ENCODE measurements around the gene NCAPD3.
A peak's percentile ranks its signal among the peaks of the same experiment; 100 is the strongest.
"Not testable (repeated sequence)": the region's sequence is repeated elsewhere in the genome, so short reads cannot be mapped to it uniquely, and the experiment has no call there.

The NCAPD3 gene

DNA sequence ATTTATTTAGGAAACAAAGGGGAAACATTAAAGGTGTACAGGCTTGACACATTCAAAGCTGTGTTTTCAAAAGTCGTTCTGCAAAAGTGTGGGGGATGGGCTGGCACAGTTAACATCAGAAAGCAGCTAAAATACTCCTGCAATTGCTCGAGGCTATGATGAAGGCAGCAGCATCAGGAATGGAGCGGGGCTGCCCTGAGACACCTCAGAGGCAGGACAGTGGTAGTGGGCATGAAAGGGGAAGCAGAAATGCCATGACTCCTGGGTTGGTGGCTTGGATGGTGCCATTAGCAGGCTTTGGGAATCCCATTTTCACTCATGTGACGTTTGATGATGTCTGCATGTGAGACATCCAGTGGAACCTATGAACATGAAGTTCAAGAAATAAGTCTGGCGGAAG, 646 bp downstream of the NCAPD3 start:
- Histone ChIP-seq H3K4me1 (ENCODE audit: control insufficient read depth, insufficient read depth, low read length, unreplicated experiment) (peaks cover 26% of the 10 kb centered on the region), H3K27me3 (ENCODE audit: insufficient read depth, low read length) (no peaks in the 10 kb centered on the region), H3K79me2 (ENCODE audit: control insufficient read depth, insufficient read depth, low read length, unreplicated experiment) (peaks cover 80% of the 10 kb centered on the region), H2AFZ (ENCODE audit: low read length, unreplicated experiment) (peak overlapping the region; percentile 64), H3K27ac (ENCODE audit: low read depth, low read length) (peak overlapping the region; percentile 76; the same call in 1 of the 2 replicates), H3K4me3 (ENCODE audit: low read depth, low read length) (peak overlapping the region; percentile 94), H3K36me3 (ENCODE audit: insufficient read depth, low read length) (peaks cover 11% of the 10 kb centered on the region)

DNA sequence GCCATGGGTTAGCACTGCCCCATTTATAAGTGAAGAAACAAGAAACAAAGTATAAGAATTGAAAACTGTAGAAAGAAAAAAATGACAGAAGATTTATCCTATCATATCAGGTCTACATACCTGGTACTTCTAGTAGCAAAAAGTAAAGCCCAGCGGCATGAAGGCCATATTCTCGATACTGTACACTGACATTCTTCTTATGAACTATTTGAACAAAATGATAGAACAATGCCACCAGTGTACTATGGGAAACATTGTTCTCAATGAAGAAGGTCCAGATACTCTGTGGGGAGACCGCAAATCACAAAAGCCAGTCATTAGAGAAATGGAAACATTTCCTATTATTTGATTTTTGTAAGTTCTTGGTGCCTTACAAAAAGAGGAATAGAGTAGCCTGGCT, 7.0 kb downstream of the NCAPD3 start:
- H3K4me1 ChIP-seq (ENCODE audit: control insufficient read depth, insufficient read depth, low read length, unreplicated experiment), result peaks cover under 1% of the 10 kb centered on the region
- H3K79me2 ChIP-seq (ENCODE audit: control insufficient read depth, insufficient read depth, low read length, unreplicated experiment), result peaks cover 71% of the 10 kb centered on the region
- H2AFZ ChIP-seq (ENCODE audit: low read length, unreplicated experiment), result no peak overlapping the region
- H3K27me3 ChIP-seq (ENCODE audit: insufficient read depth, low read length), result no peaks in the 10 kb centered on the region
- peaks cover 26% of the 10 kb centered on the region for H3K36me3 ChIP-seq (ENCODE audit: insufficient read depth, low read length)
- H3K27ac ChIP-seq (ENCODE audit: low read depth, low read length), result no peak overlapping the region
- no peak overlapping the region for H3K4me3 ChIP-seq (ENCODE audit: low read depth, low read length)

DNA sequence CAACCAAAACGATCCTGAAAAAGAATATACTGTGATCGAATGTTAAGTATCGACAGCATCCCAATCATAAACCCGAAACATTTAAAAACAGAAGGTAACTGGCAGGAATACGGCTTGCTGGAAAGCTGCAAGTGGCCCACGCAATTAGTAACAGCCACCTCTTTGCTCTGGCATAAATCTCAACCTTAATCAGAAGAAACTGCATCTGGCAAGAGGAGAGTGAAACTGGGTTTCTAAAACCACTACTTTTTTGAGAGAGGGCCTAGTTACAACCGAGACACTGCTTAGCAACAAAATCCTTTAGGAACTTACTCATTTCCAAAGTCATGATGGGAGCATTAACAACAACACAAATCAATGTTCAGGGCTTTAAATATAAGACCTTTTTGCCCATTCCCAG, 7.9 kb downstream of the NCAPD3 start:
- H3K27me3 ChIP-seq (ENCODE audit: insufficient read depth, low read length), result no peaks in the 10 kb centered on the region
- H2AFZ ChIP-seq (ENCODE audit: low read length, unreplicated experiment), result no peak overlapping the region
- H3K36me3 ChIP-seq (ENCODE audit: insufficient read depth, low read length), result peaks cover 26% of the 10 kb centered on the region
- H3K79me2 ChIP-seq (ENCODE audit: control insufficient read depth, insufficient read depth, low read length, unreplicated experiment), result peaks cover 71% of the 10 kb centered on the region
- no peak overlapping the region for H3K27ac ChIP-seq (ENCODE audit: low read depth, low read length)
- no peak overlapping the region for H3K4me3 ChIP-seq (ENCODE audit: low read depth, low read length)
- no peaks in the 10 kb centered on the region for H3K4me1 ChIP-seq (ENCODE audit: control insufficient read depth, insufficient read depth, low read length, unreplicated experiment)

DNA sequence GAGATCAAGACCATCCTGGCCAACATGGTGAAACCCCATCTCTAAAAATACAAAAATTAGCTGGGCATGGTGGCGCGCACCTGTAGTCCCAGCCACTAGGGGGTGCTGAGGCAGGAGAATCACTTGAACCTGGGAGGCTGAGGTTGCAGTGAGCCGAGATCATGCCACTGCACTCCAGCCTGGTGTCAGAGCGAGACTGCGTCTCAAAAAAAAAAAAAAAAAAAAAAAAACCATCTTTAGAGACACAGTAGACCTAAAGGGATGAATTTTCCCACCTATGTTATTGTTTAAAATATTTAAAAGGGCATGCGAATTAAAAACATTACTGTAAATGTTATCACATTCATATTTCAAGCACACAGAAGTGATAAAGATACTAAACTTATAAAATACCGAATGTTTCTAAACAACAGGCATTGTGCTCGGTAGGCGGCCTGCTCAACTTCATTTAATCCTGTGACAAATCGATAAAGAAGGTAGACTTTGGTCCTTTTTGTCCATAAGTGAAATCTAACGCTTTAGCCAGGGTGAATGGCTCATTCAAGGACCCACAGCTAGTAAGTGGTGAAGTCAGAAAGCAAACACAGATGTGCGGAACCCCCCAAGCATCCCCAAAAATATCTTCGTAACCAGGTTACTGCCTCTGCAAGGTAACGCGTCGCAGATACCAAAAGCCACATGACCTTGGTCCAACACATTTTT, 16.1 kb downstream of the NCAPD3 start:
- H3K79me2 ChIP-seq (ENCODE audit: control insufficient read depth, insufficient read depth, low read length, unreplicated experiment), result peaks cover 24% of the 10 kb centered on the region
- no peaks in the 10 kb centered on the region for H3K4me1 ChIP-seq (ENCODE audit: control insufficient read depth, insufficient read depth, low read length, unreplicated experiment)
- peaks cover 27% of the 10 kb centered on the region for H3K36me3 ChIP-seq (ENCODE audit: insufficient read depth, low read length)
- H3K4me3 ChIP-seq (ENCODE audit: low read depth, low read length), result no peak overlapping the region
- H3K27ac ChIP-seq (ENCODE audit: low read depth, low read length), result no peak overlapping the region
- no peak overlapping the region for H2AFZ ChIP-seq (ENCODE audit: low read length, unreplicated experiment)
- H3K27me3 ChIP-seq (ENCODE audit: insufficient read depth, low read length), result no peaks in the 10 kb centered on the region

DNA sequence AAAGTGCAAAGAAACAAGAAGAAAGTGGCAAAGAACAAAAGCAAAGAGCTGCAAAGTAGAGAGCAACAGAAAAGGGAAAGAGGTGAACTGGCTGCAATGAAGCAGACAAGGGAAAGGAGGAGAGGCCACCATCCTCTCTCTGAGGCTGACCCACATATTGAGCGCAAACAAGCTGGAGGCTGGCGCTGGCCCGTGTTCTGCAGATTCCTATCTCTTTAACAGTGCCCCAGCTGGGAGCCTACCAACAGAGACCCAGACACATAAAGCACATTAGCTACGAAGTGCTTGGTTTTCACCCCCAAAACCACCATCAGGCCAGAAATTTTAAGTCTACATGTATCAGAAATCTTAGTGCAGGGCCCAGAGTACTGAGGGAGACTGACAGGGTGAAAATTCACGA, 17.6 kb downstream of the NCAPD3 start:
- H3K27ac ChIP-seq (ENCODE audit: low read depth, low read length), result no peak overlapping the region
- peaks cover 37% of the 10 kb centered on the region for H3K36me3 ChIP-seq (ENCODE audit: insufficient read depth, low read length)
- no peaks in the 10 kb centered on the region for H3K4me1 ChIP-seq (ENCODE audit: control insufficient read depth, insufficient read depth, low read length, unreplicated experiment)

DNA sequence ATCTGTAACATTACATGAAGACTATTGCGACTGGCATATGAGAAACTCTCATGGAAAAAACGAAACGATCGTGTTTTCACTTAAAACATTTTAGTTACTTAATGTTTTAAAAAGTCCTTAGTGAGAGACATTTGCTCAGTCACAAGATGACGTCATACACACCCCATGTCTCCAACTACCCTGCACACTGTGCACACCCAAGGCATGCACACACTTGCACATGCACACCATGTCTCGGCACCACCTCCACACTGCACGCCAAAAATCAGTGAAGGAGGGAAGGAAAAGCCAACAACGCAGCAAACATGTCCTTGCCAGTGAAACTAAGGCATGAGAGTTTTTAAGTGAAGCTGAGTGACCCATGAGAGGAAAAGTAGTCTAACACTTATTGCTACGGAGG, 18.0 kb downstream of the NCAPD3 start:
- Histone ChIP-seq H3K79me2 (ENCODE audit: control insufficient read depth, insufficient read depth, low read length, unreplicated experiment) (peaks cover 5% of the 10 kb centered on the region), H3K4me1 (ENCODE audit: control insufficient read depth, insufficient read depth, low read length, unreplicated experiment) (no peaks in the 10 kb centered on the region), H2AFZ (ENCODE audit: low read length, unreplicated experiment) (no peak overlapping the region), H3K27ac (ENCODE audit: low read depth, low read length) (no peak overlapping the region), H3K27me3 (ENCODE audit: insufficient read depth, low read length) (no peaks in the 10 kb centered on the region), H3K36me3 (ENCODE audit: insufficient read depth, low read length) (peaks cover 39% of the 10 kb centered on the region), H3K4me3 (ENCODE audit: low read depth, low read length) (no peak overlapping the region)

More for the DNA sequence above, 17.6 kb downstream of the NCAPD3 start:
- Histone ChIP-seq H3K79me2 (ENCODE audit: control insufficient read depth, insufficient read depth, low read length, unreplicated experiment) (peaks cover 9% of the 10 kb centered on the region), H3K4me3 (ENCODE audit: low read depth, low read length) (no peak overlapping the region), H2AFZ (ENCODE audit: low read length, unreplicated experiment) (no peak overlapping the region), H3K27me3 (ENCODE audit: insufficient read depth, low read length) (no peaks in the 10 kb centered on the region)

DNA sequence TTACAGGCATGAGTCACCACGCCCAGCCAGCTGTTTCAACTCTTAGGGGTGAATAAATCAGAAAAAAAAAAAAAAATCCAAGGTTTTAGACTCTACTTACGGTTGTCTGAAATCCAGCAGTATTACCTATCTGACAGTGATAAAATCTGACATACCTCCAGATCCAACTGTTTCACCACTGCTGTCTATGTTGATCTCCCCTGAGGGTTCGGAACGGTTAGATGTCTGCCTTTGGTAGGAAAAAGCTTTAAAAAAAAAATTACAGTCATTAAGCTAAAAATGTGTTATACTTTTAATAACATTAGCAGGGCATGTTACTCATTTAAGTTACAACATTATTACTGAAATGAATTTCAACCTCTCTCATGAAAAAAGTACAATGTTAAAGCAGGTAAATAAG, 21.1 kb downstream of the NCAPD3 start:
- Histone ChIP-seq H3K36me3 (ENCODE audit: insufficient read depth, low read length) (peaks cover 32% of the 10 kb centered on the region), H3K4me3 (ENCODE audit: low read depth, low read length) (no peak overlapping the region), H3K79me2 (ENCODE audit: control insufficient read depth, insufficient read depth, low read length, unreplicated experiment) (peaks cover 5% of the 10 kb centered on the region), H3K27ac (ENCODE audit: low read depth, low read length) (no peak overlapping the region), H2AFZ (ENCODE audit: low read length, unreplicated experiment) (no peak overlapping the region), H3K4me1 (ENCODE audit: control insufficient read depth, insufficient read depth, low read length, unreplicated experiment) (no peaks in the 10 kb centered on the region), H3K27me3 (ENCODE audit: insufficient read depth, low read length) (no peaks in the 10 kb centered on the region)

DNA sequence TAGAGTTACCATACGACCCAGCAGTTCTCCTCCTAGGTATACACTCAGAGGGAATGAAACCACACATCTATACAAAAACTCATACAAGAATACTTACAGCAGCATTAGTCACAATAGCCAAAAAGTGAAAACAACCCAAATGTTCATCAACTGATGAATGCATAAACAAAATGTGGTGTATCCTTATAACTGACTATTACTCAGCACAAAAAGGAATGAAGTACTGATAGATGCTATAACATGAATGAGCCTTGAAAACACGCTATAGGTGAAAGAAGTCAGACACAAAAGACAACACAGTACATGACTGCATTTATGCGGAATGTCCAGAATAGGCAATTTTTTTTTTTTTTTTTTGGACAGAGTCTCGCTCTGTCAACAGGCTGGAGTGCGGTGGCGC, 23.1 kb downstream of the NCAPD3 start:
- H3K36me3 ChIP-seq (ENCODE audit: insufficient read depth, low read length), result peaks cover 37% of the 10 kb centered on the region
- peaks cover 4% of the 10 kb centered on the region for H3K79me2 ChIP-seq (ENCODE audit: control insufficient read depth, insufficient read depth, low read length, unreplicated experiment)
- no peaks in the 10 kb centered on the region for H3K27me3 ChIP-seq (ENCODE audit: insufficient read depth, low read length)
- no peak overlapping the region for H3K27ac ChIP-seq (ENCODE audit: low read depth, low read length)
- H3K4me3 ChIP-seq (ENCODE audit: low read depth, low read length), result no peak overlapping the region
- no peaks in the 10 kb centered on the region for H3K4me1 ChIP-seq (ENCODE audit: control insufficient read depth, insufficient read depth, low read length, unreplicated experiment)
- H2AFZ ChIP-seq (ENCODE audit: low read length, unreplicated experiment), result no peak overlapping the region

DNA sequence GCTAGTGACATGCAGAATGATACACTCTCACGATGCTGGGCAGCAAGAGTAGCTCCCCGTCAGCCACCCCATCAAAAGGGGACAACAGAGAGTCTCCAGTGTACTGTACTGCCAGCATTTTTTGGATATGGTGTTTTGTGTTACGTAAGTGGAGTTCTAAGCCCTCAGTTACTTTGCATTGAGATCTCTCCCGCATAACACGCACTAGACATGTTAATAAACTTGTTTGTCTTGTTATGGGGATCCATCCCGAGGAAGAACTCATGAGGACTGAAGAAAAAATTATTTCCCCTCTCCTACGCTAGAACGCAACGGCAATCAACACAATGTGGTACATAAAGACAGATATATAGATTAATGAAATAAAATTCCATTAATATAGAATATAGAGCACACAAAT, 24.2 kb downstream of the NCAPD3 start:
- Histone ChIP-seq H3K4me1 (ENCODE audit: control insufficient read depth, insufficient read depth, low read length, unreplicated experiment) (no peaks in the 10 kb centered on the region), H3K79me2 (ENCODE audit: control insufficient read depth, insufficient read depth, low read length, unreplicated experiment) (peaks cover 6% of the 10 kb centered on the region), H3K27me3 (ENCODE audit: insufficient read depth, low read length) (no peaks in the 10 kb centered on the region), H3K36me3 (ENCODE audit: insufficient read depth, low read length) (peaks cover 34% of the 10 kb centered on the region), H3K27ac (ENCODE audit: low read depth, low read length) (no peak overlapping the region), H2AFZ (ENCODE audit: low read length, unreplicated experiment) (no peak overlapping the region), H3K4me3 (ENCODE audit: low read depth, low read length) (no peak overlapping the region)

DNA sequence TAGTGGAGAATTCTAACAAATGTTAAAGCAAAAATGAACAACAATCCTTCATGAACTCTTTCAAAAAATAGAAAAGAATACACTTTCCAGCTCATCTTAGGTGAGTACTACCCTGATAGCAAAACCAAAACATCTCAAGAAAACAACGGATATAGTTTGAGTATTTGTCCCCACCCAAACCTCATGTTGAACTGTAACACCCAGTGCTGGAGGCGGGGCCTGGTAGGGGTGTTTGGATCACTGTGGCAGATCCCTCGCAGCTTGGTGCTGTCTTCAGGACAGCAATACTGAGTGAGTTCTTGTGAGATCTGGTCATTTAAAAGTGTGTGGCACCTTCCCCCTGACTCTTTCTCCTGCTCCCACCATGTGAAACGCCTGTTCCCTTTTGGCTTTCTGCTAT, 27.0 kb downstream of the NCAPD3 start:
- H3K27ac ChIP-seq (ENCODE audit: low read depth, low read length), result no peak overlapping the region
- peaks cover 38% of the 10 kb centered on the region for H3K36me3 ChIP-seq (ENCODE audit: insufficient read depth, low read length)
- peaks cover 6% of the 10 kb centered on the region for H3K79me2 ChIP-seq (ENCODE audit: control insufficient read depth, insufficient read depth, low read length, unreplicated experiment)
- H3K27me3 ChIP-seq (ENCODE audit: insufficient read depth, low read length), result no peaks in the 10 kb centered on the region
- no peak overlapping the region for H2AFZ ChIP-seq (ENCODE audit: low read length, unreplicated experiment)
- no peak overlapping the region for H3K4me3 ChIP-seq (ENCODE audit: low read depth, low read length)
- no peaks in the 10 kb centered on the region for H3K4me1 ChIP-seq (ENCODE audit: control insufficient read depth, insufficient read depth, low read length, unreplicated experiment)

DNA sequence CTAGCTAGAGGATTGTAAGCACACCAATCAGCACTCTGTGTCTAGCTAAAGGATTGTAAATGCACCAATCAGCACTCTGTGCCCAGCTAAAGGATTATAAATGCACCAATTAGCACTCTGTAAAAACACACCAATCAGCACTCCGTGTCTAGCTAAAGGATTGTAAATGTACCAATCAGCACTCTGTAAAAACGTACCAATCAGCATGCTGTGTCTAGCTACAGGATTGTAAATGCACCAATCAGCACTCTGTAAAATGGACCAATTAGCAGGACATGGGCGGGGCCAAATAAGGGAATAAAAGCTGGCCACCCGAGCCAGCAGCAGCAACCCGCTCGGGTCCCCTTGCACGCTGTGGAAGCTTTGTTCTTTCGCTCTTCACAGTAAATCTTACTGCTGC, 35.7 kb downstream of the NCAPD3 start:
- peaks cover 58% of the 10 kb centered on the region for H3K36me3 ChIP-seq (ENCODE audit: insufficient read depth, low read length)
- H3K4me1 ChIP-seq (ENCODE audit: control insufficient read depth, insufficient read depth, low read length, unreplicated experiment); H3K27ac ChIP-seq (ENCODE audit: low read depth, low read length); H3K27me3 ChIP-seq (ENCODE audit: insufficient read depth, low read length); H3K79me2 ChIP-seq (ENCODE audit: control insufficient read depth, insufficient read depth, low read length, unreplicated experiment); H3K4me3 ChIP-seq (ENCODE audit: low read depth, low read length); H2AFZ ChIP-seq (ENCODE audit: low read length, unreplicated experiment): not testable (repeated sequence)
